ENCODE measurements around the gene PPP1R12A.

DNA sequence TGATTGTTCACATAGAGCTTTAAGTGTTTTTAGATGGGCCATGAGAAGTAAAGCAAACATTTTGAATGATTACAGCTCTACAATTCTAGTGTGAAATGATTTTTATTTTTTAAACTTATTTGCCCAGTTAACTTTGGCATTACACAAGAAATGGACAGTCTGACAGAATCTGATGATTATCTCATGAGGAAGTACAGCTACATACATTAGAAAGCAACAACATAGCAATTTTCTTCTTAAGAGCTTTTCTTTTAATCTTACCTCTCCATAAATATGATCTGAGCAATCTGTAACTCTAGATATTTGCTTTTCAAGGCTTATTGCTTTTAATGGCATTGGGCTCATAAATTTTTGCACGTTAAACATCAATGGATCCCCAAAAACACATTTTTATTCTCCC is 26.5 kb upstream of the PPP1R12A start:
- TF ChIP-seq POLR2A (IDR thresholded peaks at IDR 0.05; ENCODE audit: extremely low read depth, insufficient read length) (no peak), MYC (IDR thresholded peaks at IDR 0.05; ENCODE audit: low read depth, low read length) (no peak)
- TF ChIP-seq, protein P1, sequence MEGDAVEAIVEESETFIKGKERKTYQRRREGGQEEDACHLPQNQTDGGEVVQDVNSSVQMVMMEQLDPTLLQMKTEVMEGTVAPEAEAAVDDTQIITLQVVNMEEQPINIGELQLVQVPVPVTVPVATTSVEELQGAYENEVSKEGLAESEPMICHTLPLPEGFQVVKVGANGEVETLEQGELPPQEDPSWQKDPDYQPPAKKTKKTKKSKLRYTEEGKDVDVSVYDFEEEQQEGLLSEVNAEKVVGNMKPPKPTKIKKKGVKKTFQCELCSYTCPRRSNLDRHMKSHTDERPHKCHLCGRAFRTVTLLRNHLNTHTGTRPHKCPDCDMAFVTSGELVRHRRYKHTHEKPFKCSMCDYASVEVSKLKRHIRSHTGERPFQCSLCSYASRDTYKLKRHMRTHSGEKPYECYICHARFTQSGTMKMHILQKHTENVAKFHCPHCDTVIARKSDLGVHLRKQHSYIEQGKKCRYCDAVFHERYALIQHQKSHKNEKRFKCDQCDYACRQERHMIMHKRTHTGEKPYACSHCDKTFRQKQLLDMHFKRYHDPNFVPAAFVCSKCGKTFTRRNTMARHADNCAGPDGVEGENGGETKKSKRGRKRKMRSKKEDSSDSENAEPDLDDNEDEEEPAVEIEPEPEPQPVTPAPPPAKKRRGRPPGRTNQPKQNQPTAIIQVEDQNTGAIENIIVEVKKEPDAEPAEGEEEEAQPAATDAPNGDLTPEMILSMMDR (IDR thresholded peaks at IDR 0.05; ENCODE audit: low read depth, low read length) = no peak
- TF ChIP-seq, protein P2, sequence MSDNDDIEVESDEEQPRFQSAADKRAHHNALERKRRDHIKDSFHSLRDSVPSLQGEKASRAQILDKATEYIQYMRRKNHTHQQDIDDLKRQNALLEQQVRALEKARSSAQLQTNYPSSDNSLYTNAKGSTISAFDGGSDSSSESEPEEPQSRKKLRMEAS (IDR thresholded peaks at IDR 0.05; ENCODE audit: low read depth, low read length) = no peak
